ENCODE measurements around the gene MAPK8.

Gene MAPK8

DNA sequence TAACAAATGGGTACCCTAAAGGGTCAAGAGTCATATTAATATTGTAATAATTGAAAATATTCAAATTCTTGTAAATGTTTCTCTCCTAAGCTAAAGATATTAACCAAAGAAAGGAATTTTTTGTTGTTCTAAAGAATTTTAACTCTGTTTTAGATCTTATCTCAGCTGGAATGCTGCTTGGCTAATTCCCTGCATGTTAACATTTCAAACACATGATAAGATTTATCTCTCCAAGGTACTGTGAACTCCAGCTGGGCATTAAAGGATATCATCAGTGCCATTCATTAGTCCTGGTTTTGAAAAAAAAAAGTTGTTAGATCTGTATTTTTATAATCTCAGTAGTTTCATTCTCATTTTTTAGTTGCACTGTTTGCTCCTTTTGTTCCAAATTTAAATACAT, 76.9 kb downstream of the MAPK8 start:
- DNase-seq (ENCODE audit: low read depth in 2 of 2), result no peak

DNA sequence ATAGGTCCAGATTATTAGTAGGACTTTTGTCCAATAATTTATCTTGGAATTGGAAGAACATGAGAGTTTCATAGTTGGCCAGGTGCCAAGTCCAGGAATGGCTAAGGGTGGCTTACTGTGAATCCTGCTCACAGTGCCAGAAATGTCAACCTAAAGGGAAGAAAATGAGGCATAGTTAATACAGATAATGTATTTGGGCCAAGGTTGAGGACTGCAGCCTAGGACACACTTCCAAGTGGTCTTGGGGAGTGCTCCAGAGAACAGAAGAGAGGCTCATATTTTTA, 78.2 kb downstream of the MAPK8 start:
- DNase-seq (ENCODE audit: low read depth in 2 of 2), result no peak

DNA sequence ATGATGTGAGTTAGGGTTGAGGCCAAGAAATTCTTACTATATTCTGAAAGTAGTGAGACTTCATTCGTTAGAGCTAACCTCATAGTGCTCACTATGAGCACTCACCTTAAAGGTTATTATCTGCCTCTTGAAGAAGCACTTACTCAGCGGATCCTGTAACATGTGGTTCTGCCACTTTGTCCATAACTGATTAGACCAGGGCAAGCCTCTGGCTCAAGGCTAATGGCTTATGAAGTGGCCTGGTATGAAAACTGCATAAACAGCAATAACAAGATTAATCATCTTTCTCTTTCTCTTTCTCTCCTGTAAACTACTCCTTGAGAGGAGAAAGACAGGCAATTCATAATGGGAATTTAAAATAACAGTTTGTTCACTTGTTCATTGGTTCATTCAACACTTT, 82.8 kb downstream of the MAPK8 start:
- DNase-seq (ENCODE audit: low read depth in 2 of 2), result no peak

DNA sequence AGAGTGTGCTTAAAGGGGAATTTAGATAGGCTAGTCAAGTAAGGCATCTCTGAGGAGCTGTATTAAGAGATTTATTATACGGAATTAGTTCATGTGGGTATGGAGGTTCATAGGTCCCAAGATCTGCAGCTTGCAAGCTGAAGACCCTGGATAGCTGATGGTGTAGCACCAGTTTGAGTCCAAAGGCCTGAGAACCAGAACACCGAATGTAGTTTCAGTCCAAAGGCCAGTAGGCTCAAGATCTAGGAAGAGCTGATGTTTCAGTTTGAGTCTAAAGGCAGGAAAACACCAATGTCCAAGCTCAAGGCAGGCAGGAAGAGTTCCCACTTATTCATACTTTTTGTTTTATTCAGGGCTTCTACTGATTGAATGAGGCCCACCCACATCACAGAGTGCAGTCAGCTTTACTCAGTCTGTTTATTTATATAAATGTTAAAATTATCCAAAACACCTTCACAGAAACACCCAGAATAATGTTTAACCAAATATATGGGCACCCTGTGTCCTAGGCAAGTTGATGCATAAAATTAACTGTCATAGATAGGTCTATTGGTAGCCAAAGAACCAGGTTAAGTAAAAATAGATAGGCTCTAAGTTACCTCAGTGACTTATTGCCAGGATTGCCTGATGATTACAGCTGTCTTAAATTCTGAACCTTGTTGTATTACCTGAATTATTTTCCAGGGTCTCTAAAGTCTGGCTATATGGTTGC, 83.5 kb downstream of the MAPK8 start:
- no peak for DNase-seq (ENCODE audit: low read depth in 2 of 2)

DNA sequence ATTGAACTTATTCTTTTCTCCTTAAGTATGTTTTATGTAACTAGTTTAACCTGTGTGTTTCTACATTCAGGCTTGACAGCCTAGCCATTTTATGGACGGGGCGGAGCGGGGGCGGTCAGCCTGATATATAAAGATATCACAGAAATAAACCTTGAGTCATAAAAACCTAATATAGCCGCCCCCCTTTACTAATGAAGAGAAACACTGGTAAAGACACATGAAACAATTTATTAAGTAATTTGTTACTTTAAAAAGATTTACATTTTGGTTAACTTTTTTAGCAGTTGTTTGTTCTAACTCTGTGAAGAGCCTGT, 84.0 kb downstream of the MAPK8 start:
- DNase-seq (ENCODE audit: low read depth in 2 of 2), result no peak

DNA sequence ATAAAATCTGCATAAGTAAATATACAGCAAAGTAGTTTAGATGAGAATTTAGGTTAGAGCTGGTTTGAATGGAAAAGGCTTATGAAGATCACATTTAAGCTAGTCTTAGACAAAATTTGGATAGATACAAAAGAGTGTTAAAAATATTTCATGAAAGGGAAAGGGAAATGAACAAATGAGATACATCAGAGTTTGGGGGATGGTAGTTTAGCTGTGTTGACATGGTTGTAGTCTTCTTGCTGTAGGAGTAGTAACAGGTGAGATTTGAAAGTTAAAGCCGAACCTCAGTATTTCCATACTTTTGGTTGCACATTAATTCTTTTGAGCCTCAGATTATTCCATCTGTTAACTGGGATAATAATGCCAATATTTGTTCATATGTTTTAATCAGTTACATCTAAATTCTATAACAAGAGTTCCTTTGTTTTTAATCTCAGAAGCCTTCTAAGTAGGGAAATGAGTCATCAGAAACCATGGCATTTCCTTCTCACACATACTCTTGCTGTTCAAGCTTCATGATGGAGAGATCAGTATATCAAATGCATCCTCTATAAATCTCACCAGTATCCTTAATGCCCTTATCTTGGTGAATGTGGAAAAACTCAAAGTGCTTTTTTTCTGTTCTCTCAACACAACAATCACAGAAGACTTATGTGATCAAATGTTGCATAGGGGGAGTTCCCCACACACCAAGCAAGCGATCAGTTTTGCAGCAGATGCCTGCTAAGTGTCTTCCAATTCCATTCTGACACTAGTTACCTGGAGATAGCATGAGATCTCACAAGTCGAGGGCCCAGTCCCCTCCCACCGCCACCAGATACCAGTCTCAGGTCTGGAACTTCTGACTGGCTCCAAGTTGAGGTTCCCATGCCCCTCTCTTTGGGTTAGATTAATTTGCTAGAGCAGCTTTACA, 84.7 kb downstream of the MAPK8 start:
- DNase-seq (ENCODE audit: low read depth in 2 of 2), result no peak

DNA sequence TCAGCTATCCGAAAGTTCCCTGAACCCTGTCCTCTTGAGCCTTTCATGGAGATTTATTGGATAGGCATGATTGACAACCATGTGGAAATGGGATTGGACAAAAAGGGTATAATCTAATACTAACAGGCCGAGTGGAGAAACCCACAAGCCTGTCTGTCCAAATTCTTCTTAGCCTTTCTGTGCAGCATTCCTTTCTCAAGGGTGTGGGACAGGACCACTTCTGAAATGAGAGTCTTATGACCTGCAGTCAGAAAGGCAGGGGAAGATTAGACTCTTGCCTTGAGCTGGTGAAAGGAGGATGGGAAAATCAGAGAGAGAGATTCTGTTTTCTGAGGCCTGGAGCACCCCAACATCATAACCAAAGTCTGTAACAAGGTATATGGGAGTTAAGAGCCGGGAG, 85.5 kb downstream of the MAPK8 start:
- no peak for DNase-seq (ENCODE audit: low read depth in 2 of 2)

DNA sequence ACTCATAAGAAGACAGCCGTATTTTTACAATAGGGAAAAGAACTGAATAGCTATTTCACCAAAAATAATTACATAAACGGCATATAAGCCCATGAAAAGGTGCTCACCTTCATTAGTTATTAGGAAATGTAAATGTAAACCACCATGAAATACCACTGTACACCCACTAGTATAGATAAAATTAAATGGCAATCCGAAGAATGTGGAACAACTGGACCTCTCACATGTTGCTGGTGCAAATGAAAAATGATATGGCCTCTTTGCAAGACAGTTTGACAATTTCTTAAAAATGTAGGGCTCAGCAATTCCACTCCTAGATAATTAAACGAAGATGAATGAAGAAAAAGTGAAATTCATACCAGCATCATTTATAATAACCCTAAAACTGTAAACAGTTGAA, 91.8 kb downstream of the MAPK8 start:
- DNase-seq (ENCODE audit: low read depth in 2 of 2), result no peak

DNA sequence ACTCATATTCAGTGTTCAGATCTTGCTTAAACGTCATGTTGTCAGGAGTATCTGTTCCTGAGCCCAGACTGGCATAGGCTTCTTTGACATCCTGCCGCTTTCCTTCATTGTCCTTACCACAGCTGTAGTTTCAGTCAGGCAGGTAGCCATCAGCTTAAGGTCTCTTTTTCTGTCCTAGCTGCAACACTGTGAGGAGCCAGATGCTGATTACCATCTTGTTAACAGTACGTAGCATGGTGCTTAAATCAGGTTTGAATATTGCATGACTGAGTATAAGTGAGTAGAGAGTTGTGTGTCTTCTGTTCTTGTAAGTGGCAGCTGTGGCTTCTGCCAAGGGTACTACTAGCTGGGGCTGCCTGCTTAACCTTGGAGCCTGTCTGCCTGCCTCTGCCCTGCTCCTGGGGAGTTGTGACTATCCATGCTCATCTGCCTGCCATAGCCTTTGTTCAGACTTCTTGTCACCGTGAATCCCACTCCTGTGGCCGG, 92.6 kb downstream of the MAPK8 start:
- DNase-seq (ENCODE audit: low read depth in 2 of 2), result no peak

DNA sequence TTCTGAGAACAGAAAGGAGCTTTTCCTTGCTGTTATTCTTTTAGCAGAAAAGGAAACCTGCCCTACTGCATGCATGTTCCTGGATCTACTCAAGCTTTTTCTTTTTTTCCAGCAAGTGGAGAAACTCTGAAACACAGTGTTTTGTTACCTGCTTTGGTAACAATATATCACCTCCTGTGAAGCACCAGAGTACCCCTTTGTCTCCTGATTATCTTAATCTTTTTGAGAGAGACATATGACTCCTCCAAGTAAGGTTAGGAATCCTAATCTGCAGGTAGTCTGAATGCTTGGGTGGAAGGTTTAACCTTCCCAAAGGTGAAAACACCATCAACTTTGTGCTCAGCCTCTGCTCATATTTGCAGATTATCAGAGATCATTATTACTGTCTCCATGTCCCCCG, 93.1 kb downstream of the MAPK8 start:
- DNase-seq (ENCODE audit: low read depth in 2 of 2), result no peak

DNA sequence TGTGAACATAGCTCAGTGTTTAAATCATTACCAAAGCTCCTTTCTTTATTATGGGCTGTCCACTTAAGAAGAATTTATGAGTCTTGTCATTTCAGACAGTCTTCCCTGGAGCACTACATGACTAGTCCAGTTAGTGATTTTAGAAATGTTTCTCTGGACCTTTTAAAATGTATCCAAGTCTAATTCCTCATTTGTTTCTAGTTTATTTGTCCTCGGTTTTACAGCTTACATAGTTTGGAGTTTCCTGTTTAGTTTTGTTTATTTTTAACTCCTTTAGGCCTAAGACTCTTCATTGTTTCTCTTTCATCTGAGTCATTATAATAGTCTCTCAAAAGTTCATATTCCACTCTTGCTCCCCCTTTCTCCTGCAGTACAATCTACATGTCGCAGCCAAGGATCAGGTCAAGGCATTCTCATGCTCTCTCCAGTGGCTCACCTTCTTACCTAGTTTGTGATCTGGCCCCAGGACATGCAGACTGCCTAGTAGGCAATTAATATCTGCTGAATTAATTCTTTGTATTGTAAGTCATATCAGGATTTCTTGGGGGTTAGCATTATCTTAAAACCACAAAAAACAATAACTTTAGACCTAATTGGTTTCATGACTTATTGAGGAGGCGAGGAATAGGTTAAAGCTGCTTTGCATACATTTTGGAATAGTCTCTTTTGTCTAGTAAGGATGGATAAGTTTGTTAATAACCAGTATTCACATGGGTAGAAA, 93.8 kb downstream of the MAPK8 start:
- DNase-seq (ENCODE audit: low read depth in 2 of 2), result no peak

DNA sequence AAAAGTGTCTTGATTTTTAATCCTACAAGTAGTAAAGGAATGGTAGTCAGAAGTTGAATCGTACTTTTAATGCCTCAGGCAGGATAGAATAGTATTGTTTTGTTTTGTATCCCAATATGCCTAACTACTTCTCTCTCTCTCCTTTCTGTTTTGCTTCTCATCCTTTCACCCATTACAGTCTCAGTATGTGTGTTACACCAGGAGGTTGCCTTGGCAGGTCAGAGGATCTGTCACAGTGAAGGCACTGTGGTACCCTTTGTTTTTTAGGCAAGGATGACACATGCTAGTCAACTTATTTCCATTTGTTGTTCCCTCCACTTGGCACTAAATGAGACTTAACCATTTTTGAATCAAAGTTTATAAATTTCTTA, 94.4 kb downstream of the MAPK8 start:
- DNase-seq (ENCODE audit: low read depth in 2 of 2), result no peak

DNA sequence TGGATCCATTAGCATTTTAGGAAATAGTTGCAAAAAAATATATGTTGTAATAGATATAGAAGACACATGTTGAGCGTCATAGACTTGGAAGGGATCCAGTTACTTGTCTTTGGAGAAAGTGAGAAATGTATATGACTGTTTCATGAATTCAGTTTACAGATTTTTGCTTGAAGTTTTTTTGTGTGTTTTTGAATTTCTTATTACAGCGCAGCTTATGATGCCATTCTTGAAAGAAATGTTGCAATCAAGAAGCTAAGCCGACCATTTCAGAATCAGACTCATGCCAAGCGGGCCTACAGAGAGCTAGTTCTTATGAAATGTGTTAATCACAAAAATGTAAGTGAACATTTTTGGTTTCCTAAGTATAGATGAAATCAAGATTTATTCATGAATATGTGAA, 98.2 kb downstream of the MAPK8 start:
- DNase-seq (ENCODE audit: low read depth in 2 of 2), result no peak

DNA sequence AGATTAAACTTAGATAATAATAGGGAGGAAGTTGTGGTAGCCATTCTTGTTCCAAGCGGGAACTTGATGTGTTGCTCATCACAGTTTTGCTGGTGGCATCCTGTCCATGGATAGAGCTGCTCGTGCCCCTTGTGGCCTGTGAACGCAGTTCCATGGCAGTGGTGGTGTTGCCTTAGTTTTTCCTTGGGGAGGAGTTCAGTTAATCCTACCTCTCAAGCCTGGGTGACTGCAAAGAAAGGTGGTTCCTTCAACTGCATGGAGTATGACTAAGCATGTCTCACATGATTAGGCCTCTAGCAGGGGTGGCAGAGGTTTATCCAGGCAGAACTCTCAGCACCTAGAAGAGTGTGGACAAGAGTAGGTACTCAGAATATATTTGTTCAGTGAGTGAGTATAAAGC, 99.7 kb downstream of the MAPK8 start:
- DNase-seq (ENCODE audit: low read depth in 2 of 2), result no peak

DNA sequence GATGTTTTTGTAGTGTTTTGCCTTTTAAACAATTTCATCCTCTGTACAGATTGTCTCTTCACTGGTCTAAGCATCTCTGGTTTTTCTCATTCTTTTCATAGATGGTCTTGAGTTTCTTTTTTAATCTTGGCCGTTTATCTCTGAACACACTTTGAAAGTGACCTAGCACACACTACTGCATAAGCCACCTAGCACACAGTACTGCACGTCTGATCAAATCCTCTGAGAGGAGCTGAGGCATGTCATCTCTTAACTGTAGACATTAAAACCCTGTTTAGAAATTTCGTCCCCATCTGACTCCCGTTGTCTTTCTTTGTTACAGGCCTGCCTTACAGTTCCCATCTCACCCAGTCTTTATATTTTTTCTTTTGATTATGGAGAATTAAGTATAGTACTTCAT, 100.2 kb downstream of the MAPK8 start:
- no peak for DNase-seq (ENCODE audit: low read depth in 2 of 2)

DNA sequence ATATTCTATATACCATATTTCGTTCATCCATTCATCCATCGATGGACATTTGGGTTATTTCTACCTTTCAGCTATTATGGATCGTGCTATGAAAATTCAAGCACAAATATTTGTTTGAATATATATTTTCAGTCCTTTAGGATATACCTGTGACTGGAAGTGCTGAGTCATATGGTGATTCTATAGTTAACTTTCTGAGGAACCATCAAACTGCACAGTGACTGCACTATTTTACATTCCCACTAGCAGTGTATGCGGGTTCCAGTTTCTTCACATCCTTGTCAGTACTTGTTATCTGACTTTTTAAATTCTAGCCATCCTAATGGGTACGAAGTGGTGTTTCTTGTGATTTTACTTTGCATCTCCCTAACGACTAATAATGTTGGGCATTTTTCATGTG, 104.0 kb downstream of the MAPK8 start:
- no peak for DNase-seq (ENCODE audit: low read depth in 2 of 2)

DNA sequence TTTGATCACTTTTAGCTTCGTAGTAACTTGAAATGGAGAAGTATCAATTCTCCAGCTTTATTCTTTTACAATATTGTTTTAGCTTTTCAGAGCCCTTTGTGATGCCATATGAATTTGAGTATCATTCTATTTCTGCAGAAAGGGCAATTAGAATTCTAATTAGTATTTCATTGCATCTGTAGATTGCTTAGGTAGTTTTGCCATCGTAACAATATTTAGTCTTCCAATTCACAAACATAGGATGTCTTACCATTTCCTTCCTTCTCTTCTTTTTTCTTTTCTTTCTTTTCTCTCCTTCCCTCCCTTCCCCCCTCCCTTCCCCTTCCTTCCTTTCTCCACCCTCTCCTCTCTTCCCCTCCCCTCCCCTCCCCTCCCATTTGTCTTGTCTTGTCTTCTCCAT, 105.0 kb downstream of the MAPK8 start:
- no peak for DNase-seq (ENCODE audit: low read depth in 2 of 2)

DNA sequence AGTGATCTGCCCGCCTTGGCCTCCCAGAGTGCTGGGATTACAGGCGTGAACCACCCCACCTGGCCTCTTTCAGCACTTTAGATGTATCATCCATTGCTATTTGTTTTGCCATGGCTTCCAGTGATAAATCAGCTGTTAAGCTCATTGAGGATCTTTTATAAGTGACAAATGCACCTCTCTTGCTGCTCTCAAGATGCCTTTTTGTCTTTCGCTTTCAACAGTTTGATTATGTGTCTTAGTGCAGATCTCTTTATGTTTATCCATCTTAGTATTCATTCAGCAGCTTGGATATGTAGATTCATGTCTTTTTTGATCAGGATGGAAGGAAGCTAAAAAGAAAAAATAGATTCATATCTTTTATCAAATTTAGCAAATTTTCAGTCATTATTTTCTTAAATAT, 105.6 kb downstream of the MAPK8 start:
- no peak for DNase-seq (ENCODE audit: low read depth in 2 of 2)

DNA sequence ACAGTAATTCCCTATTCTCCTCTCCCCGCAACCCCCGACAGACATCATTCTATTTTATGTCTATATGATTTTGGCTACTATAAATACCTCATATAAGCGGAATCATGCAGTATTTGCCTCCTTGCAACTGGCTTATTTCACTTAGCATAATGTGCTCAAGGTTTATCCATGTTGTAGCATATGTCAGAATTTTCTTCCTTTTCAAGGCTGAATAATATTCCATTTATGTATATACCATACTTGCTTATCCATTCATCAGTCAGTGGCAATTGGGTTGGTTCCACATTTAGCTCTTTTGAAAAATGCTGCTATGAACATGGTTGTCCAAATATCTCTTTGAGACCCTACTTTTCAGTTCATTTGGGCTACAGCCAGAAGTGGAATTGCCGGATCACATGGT, 106.5 kb downstream of the MAPK8 start:
- DNase-seq (ENCODE audit: low read depth in 2 of 2), result no peak

DNA sequence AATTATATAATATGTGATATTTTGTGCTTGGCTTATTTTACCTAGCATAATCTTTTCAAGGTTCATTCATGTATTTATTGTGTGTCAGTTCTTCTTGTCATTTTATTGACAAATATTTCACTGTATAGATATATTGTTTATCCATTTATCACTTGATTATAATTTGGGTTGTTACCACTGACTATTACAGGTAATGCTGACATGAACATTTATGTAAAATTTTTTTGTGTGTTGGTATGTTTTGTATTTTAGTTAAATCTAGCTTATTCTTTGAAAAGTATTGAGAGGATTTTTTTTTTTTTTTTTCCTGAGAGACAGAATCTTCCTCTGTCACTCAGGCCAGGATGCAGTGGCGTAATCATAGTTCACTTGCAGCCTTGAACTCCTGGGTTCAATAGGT, 107.7 kb downstream of the MAPK8 start:
- DNase-seq (ENCODE audit: low read depth in 2 of 2), result no peak

DNA sequence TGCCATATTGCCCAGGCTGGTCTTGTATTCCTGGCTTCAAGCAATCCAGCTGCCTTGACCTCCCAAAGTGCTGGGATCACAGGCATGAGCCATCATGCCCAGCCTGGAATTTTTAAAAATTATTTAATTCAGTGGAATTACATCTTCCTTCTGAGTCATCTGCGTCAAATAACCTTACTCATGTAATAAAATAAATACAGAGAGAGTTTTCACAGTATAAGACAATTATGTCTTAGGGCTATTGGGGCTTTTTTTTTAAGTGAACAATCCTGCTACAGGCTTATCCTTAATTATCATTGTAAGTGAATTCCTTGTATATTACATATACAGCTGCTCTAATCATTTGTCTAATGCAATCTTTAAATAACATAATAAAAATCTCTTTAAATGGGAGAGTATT, 108.3 kb downstream of the MAPK8 start:
- no peak for DNase-seq (ENCODE audit: low read depth in 2 of 2)

DNA sequence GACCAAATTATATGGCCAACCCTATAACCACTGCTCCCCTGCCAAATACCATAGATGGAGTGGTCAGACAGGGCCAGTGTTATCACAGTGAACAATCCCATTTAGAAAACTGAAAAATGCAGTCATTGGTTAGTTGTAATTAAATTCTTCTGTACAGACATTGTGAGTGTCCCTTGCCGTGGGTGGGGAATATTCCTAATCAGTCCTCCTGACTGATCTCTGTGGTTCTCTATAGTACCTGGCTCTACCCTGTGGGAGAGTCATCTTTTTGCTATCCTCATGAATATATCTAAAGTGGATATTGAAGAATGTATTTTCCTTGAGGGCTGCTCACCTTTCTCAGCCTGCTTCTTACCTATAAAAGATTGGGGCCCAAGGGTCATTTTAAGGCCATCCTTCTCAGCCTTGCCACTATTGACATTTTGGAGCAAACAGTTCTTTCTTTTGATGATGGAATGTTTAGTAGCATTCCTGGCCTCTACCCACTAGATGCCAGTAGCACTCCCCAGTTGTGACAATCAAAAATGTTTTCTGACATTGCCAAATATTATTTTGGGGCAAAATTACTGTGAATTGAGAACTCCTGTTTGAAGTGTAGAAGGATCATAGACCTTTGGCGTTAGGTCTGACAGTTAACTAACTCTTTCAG, 110.2 kb downstream of the MAPK8 start:
- DNase-seq (ENCODE audit: low read depth in 2 of 2), result no peak

DNA sequence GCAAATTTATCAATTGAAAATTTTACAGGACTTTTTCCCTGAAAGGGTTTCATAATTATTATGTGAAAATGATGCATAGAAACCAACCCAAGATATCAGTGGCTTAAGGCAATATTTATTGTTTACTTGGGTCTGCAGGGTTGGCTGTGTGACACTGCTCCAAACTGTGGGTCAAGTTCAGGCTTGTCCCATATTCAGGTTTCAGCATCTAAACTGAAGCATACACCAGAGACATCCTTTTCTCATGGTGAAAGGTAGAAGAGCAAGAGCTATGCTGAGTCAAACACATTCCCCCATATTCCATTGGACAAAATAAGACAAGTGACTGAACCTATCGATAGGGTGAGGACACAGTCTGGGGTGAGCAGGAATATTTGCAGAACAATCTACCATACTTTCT, 110.9 kb downstream of the MAPK8 start:
- DNase-seq (ENCODE audit: low read depth in 2 of 2), result no peak

Data from activated CD8-positive, alpha-beta memory T cell treated with anti-CD3 and anti-CD28 coated beads for 4 hours (primary cell).